Panc1 (cell line): ENCODE data around the gene PLEKHG4B.

Experiments
- CTCF ChIP-seq: fragments of 450-650 bp; IDR thresholded peaks from 2 replicates; pipeline ENCODE4 v1.5.1; 2017; ENCODE audit warnings: mild to moderate bottlenecking
- POLR2AphosphoS5 ChIP-seq: IDR thresholded peaks from 2 replicates; pipeline ENCODE4 v1.6.1; 2012; ENCODE audit warnings: mild to moderate bottlenecking, low read depth, low read length, moderate library complexity
- REST ChIP-seq, 2 experiments: IDR thresholded peaks; 2 replicates each; pipeline ENCODE4 v1.6.1; 2011 to 2012; ENCODE audit warnings: low read depth in 2 of 2, control low read depth in 1 of 2, low read length in 1 of 2, mild to moderate bottlenecking in 1 of 2, moderate library complexity in 1 of 2; ENCODE audit not compliant: insufficient read depth in 1 of 2
- SIN3A ChIP-seq: IDR thresholded peaks from 2 replicates; pipeline ENCODE4 v1.6.1; 2012; ENCODE audit warnings: low read depth, mild to moderate bottlenecking, low read length, moderate library complexity, borderline replicate concordance; ENCODE audit not compliant: insufficient read depth
- TCF7L2 ChIP-seq: IDR thresholded peaks from 2 replicates; pipeline ENCODE4 v1.6.1; 2011; ENCODE audit warnings: mild to moderate bottlenecking, low read depth, low read length, inconsistent platforms

- no peak for TF ChIP-seq CTCF
- TF ChIP-seq SIN3A: no peak
- no peak for TF ChIP-seq REST (IDR thresholded peaks at IDR 0.05; ENCODE audit: insufficient read depth in 1 of 2, low read depth in 2 of 2, low read length in 1 of 2)
- no peak for TF ChIP-seq POLR2AphosphoS5
- no peak for TF ChIP-seq TCF7L2
Observed at GRCh38 chr5:74503-75109, 17.4 kb upstream of the PLEKHG4B start.
